Muscle of leg (tissue), 11 donors: Measurements from ENCODE around the gene FABP6. TPM values are rescaled to one million over a fixed set of nuclear protein-coding genes. Genes with fewer than 3 reads are reported as not detected.

Experiments
- DNase-seq: peaks from one replicate; pipeline ENCODE4 v3.0.0; 2013
- H3K27ac ChIP-seq: one replicate; pipeline ENCODE4 v1.5.1; 2013; ENCODE audit warnings: mild to moderate bottlenecking, low read length, control low read depth
- H3K27me3 ChIP-seq: one replicate; pipeline ENCODE4 v1.6.1; 2013; ENCODE audit warnings: low read length; ENCODE audit not compliant: control insufficient read depth, insufficient read depth
- H3K36me3 ChIP-seq: one replicate; pipeline ENCODE4 v1.6.1; 2013; ENCODE audit warnings: low read length; ENCODE audit not compliant: control insufficient read depth, insufficient read depth
- H3K4me1 ChIP-seq: one replicate; pipeline ENCODE4 v1.6.1; 2013; ENCODE audit warnings: low read length; ENCODE audit not compliant: control insufficient read depth, insufficient read depth
- H3K4me3 ChIP-seq: one replicate; pipeline ENCODE4 v1.5.1; 2013; ENCODE audit warnings: low read length, control low read depth
- H3K9me3 ChIP-seq: replicated peaks from 2 replicates; pipeline ENCODE4 v1.6.1; 2013; ENCODE audit warnings: low read depth, low read length; ENCODE audit not compliant: control insufficient read depth
- WGBS: methylation state at CpG from one replicate; pipeline ENCODE4 v1.1.5; 2013; ENCODE audit warnings: missing lambda C conversion rate; ENCODE audit not compliant: insufficient coverage; 5-methylcytosine and 5-hydroxymethylcytosine counted together
- polyA plus RNA-seq, 8 donors: library from polyadenylated mRNA; unstranded; fragments of 120-200 nt; gene quantifications; one replicate each; pipeline versions ENCODE4 v1.2.1 to v1.2.3, GENCODE V29; 2013; ENCODE audit warnings: inconsistent platforms in 1 of 8, low replicate concordance in 1 of 8; ENCODE audit not compliant: insufficient read length in 8 of 8, insufficient read depth in 1 of 8
- total RNA-seq: library from RNA; stranded (reverse); fragments of 120-200 nt; gene quantifications from one replicate; pipeline ENCODE4 v1.2.4, GENCODE V29; 2013

The FABP6 gene
- total and polyA plus RNA-seq, 9 donors: 0.09 to 0.90 (median 0.38) TPM; not detected in 2

DNA sequence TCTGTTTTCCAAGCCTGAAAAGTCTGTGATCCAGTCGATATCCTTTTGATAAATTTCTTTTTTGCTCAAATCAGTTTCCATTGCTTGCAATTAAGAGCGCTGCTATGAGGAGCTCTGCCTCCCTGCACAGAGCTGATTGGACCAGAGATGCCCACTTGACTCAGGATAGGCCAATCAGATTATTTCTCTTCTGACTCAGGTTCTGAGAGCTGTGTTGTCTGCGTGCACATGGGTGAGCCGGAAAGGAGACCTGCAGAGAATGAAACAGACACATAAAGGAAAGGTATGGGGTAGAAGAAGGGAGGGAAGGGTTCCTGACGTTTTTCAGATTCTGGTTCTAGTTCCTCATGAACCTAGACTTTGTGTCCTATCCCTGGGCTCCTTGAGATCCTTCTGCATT lies 15.8 kb upstream of the FABP6 start:
- no peak overlapping the region for H3K27ac ChIP-seq
- no peak for DNase-seq
- WGBS: 89% methylated on average over 5 of the region's 5 CpGs
- no peaks in the 10 kb centered on the region for H3K4me1 ChIP-seq
- H3K4me3 ChIP-seq: no peak overlapping the region
- no peaks in the 10 kb centered on the region for H3K36me3 ChIP-seq
- no peaks in the 10 kb centered on the region for H3K9me3 ChIP-seq
- H3K27me3 ChIP-seq: no peaks in the 10 kb centered on the region

DNA sequence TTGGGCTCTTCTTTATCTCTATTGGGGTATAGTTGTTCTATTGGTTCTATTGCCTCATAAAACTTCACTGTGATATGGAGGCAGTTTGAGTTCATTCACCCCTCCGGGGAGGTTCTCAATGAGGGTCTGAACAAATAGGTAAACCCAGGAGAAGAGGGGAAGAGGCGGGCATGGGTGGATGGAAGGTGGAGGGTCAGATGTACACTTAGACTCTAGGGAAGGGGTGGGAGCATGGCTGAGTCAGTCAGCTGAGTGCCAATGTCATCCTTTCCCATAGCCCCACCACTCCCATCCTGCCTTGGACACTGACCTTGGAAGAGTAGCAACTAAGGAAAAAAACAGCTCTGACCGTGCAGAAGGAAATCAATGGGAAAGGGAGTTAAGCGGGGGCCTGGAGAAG lies 9.9 kb upstream of the FABP6 start:
- no peak for DNase-seq
- H3K9me3 ChIP-seq: no peaks in the 10 kb centered on the region
- H3K27me3 ChIP-seq: no peaks in the 10 kb centered on the region
- no peaks in the 10 kb centered on the region for H3K36me3 ChIP-seq
- no peak overlapping the region for H3K27ac ChIP-seq
- 40% methylated on average over 1 of the region's 4 CpGs for WGBS
- H3K4me1 ChIP-seq: no peaks in the 10 kb centered on the region
- no peak overlapping the region for H3K4me3 ChIP-seq

DNA sequence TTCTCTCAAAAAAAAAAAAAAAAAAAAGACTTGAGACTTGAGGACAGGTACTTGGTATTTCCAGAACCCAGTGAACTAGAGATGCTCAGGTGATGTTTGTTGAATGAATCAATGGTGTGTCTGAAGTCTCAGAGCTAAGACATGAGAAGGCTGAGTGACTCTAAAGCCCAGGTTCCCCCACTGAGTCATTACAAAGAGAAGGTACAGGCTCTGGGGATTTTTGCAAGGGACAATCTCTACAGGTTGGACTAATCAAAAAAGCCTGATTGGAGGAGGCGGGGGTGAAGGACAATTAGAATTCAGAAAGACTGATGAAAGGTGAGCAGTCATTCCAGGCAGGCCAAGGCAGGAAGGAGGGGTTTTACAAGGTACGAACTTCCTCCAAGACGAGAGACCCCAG lies 8.2 kb upstream of the FABP6 start:
- H3K27me3 ChIP-seq: no peaks in the 10 kb centered on the region
- H3K4me1 ChIP-seq: no peaks in the 10 kb centered on the region
- DNase-seq: no peak
- no peak overlapping the region for H3K4me3 ChIP-seq
- WGBS: 80% methylated on average over 2 of the region's 3 CpGs
- no peaks in the 10 kb centered on the region for H3K9me3 ChIP-seq
- H3K36me3 ChIP-seq: no peaks in the 10 kb centered on the region
- no peak overlapping the region for H3K27ac ChIP-seq

DNA sequence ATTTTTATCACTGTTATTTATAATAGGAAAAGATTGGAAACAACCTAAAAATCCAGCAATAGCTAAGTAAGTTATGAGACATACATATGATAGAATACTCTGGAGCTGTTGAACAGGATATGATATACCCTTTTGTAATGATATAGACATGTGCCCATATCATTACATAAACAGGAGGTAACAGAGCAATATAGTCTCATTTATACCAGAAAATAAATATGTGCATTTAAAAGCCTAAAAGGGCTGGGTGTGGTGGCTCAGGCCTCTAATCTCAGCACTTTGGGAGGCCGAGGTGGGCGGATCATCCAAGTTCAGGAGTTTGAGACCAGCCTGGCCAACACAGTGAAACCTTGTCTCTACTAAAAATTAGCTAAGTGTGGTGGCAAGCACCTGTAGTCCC lies 2.3 kb upstream of the FABP6 start:
- 92% methylated on average over 2 of the region's 2 CpGs for WGBS
- no peak for DNase-seq
- Histone ChIP-seq H3K9me3 (no peaks in the 10 kb centered on the region), H3K36me3 (no peaks in the 10 kb centered on the region), H3K27ac (no peak overlapping the region), H3K27me3 (no peaks in the 10 kb centered on the region), H3K4me1 (no peaks in the 10 kb centered on the region), H3K4me3 (no peak overlapping the region)

DNA sequence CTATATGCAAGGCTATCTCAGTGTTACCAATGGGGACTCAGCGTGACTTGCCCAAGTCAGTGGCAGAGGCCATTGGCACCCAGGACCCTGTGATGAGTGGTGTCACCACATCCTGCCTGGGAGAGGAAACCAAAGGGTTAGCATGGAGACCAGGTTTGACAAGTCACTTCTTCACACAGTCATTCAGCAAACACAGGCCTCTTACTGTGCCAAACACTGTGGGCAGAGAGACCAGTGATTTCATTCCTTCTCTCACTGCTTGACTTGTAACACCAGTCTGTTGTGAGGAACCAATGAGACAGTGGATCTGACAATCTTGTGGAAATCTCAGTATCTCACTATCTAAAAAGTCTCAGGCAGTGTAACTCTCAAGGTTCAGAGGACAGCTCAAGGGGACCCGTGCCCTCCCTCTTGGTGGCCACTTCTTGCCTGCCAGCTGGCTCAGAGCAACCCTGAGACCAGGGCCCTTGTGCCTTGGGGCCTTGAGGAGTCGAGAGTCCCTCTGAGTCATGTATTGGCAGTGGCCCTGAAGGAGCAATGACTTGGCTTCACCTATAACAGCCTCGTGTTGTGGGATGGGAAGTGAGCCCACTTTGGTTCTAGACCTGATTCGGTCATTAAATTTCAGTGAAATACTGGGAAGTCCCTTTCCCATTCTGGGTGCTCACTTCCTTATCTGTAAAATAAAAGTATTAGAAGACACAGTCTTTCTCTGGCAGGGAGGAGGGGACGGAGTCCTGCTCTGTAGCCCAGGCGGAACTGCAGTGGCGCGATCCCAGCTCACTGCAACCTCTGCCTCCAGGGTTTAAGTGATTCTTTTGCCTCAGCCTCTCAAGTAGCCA lies 1.6 kb downstream of the FABP6 start:
- H3K9me3 ChIP-seq: no peaks in the 10 kb centered on the region
- H3K4me3 ChIP-seq: no peak overlapping the region
- 90% methylated on average over 2 of the region's 9 CpGs for WGBS
- no peaks in the 10 kb centered on the region for H3K27me3 ChIP-seq
- DNase-seq: no peak
- H3K27ac ChIP-seq: no peak overlapping the region
- no peaks in the 10 kb centered on the region for H3K36me3 ChIP-seq
- H3K4me1 ChIP-seq: no peaks in the 10 kb centered on the region

DNA sequence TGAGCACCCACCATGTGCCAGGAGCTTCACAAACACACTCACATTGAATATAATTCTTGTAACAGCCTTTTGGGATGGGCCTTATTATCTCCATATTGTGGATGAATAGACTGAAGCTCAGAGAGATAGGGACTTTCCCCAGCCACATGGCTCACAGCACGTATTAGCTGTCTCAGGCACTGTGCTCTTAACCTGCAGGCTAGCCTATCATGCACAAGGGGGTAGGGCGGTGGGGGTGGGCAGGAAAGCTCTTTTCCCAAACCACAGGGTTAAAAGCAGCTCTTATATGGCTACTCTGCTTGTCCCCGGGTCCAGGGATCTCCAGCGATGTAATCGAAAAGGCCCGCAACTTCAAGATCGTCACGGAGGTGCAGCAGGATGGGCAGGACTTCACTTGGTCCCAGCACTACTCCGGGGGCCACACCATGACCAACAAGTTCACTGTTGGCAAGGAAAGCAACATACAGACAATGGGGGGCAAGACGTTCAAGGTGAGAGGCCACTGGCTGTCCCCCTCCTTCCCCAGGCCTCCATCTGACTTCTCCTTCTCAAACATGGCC lies 2.6 kb downstream of the FABP6 start:
- WGBS: 83% methylated on average over 8 of the region's 10 CpGs
- Histone ChIP-seq H3K27ac (no peak overlapping the region), H3K9me3 (no peaks in the 10 kb centered on the region), H3K27me3 (no peaks in the 10 kb centered on the region), H3K4me1 (no peaks in the 10 kb centered on the region), H3K36me3 (no peaks in the 10 kb centered on the region), H3K4me3 (no peak overlapping the region)
- DNase-seq: no peak

DNA sequence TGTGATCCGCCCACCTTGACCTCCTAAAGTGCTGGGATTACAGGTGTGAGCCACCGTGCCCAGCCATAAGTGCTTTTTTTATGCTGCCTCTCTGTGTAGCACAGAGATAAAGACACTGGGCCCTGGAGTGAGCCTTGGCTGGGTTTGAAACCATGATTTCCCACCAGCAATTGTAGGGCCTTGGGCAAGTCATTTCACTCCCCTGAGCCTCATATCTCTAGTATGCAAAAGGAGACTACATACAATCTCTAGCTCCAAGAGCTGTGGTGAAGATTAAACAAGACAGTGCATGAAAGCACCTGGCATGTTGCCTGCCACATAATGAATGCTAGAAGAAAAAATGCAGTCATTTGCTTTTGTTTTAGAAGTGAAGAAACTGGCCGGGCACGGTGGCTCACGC lies 3.9 kb downstream of the FABP6 start:
- Histone ChIP-seq H3K27me3 (no peaks in the 10 kb centered on the region), H3K4me3 (no peak overlapping the region), H3K27ac (no peak overlapping the region), H3K4me1 (no peaks in the 10 kb centered on the region), H3K36me3 (no peaks in the 10 kb centered on the region), H3K9me3 (no peaks in the 10 kb centered on the region)
- DNase-seq: no peak
- 91% methylated on average over 5 of the region's 5 CpGs for WGBS

DNA sequence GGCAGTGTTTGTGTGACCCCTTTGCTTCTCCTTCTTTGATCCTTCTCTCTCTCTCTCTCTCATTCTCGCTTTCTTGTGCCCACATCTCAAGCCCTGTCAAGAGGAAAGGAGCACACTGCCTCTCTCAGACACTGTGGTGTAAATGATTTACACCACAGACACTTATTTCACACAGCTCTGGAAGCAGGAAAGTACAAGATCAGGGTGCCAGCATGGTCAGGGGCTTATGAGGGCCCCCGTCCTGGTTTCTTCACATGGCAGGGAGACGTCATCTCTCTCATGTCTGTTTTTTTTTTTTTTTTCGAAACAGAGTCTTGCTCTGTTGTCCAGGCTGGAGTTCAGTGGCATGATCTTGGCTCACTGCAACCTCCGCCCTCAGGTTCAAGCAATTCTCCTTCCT lies 6.4 kb downstream of the FABP6 start:
- no peaks in the 10 kb centered on the region for H3K36me3 ChIP-seq
- no peaks in the 10 kb centered on the region for H3K4me1 ChIP-seq
- H3K27me3 ChIP-seq: no peaks in the 10 kb centered on the region
- H3K4me3 ChIP-seq: no peak overlapping the region
- H3K9me3 ChIP-seq: no peaks in the 10 kb centered on the region
- no peak for DNase-seq
- no peak overlapping the region for H3K27ac ChIP-seq
- WGBS: no CpG with 5 or more reads among the region's 5 CpGs

DNA sequence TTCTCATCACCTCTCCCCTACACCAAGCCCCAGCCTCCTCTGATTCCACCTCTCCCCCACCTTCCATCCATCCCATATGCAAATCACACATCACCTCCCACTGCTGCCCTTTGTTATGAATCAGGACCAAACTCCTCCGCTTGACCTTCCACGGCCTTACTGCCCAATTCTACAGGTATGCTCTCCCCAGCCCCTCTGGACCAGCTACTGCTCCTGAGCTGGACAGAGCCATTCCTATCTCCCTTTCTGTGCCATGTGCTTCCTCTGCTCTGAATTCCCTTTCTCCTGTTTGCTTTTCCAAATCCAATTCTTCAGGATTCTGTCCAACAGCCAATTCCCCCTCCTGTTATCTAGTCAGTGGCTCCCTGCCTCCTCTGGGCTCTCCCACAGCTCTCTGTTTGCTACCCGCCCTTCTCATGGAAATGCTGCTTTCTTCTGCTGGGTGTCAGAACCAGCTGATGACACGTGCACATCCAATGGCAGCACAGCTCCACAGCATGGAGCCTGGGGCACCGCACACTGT lies 8.3 kb downstream of the FABP6 start:
- Histone ChIP-seq H3K4me1 (no peaks in the 10 kb centered on the region), H3K27ac (no peak overlapping the region), H3K9me3 (no peaks in the 10 kb centered on the region), H3K27me3 (no peaks in the 10 kb centered on the region), H3K36me3 (no peaks in the 10 kb centered on the region), H3K4me3 (no peak overlapping the region)
- WGBS: 62% methylated on average over 4 of the region's 5 CpGs
- DNase-seq: no peak

DNA sequence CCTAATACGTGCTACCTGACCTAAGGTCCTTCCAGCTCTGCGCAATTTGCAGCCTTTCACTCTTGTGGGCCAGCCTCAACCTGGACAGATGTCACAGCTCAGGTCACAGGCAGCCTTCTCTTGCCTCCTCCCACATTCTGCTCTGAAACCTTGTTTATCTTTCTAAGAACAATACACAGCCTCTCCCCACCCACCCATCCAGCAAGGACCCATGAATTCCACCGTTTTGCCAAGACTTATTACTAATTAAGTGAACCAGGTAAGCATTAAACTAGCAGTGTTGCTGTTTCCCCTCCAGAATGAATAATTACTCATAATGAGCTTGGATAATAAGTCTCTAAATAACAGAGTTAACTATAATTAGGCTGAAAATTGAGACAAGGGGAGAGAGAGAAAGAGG lies 11.0 kb downstream of the FABP6 start:
- WGBS: 84% methylated on average over 2 of the region's 3 CpGs
- H3K4me1 ChIP-seq: no peaks in the 10 kb centered on the region
- no peak overlapping the region for H3K4me3 ChIP-seq
- H3K9me3 ChIP-seq: no peaks in the 10 kb centered on the region
- H3K27ac ChIP-seq: no peak overlapping the region
- no peak for DNase-seq
- H3K36me3 ChIP-seq: no peaks in the 10 kb centered on the region
- no peaks in the 10 kb centered on the region for H3K27me3 ChIP-seq
